HepG2 (cell line): ENCODE data around the gene CNEP1R1. TPM values are rescaled to one million over a fixed set of nuclear protein-coding genes. Genes with fewer than 3 reads are reported as not detected.

ENCODE experiments used
- AHR ChIP-seq: IDR thresholded peaks from 2 replicates; pipeline ENCODE4 v1.6.1; 2018; ENCODE audit warnings: missing genetic modification reagents, missing compliant biosample characterization
- ARID4A ChIP-seq: sonication (generic); formaldehyde crosslinking; IDR thresholded peaks from 2 replicates; pipeline ENCODE4 v1.5.0; 2020; ENCODE audit warnings: mild to moderate bottlenecking, missing genetic modification reagents, borderline replicate concordance
- ARNT ChIP-seq: fragments of 450-650 bp; IDR thresholded peaks from 2 replicates; pipeline ENCODE4 v1.6.1; 2017
- JUNB ChIP-seq: sonication (generic); formaldehyde crosslinking; IDR thresholded peaks from 2 replicates; pipeline ENCODE4 v1.8.0; 2022; ENCODE audit warnings: missing genetic modification reagents, mild to moderate bottlenecking, borderline replicate concordance
- NBN ChIP-seq: fragments of 450-650 bp; conservative IDR thresholded peaks from 2 replicates; pipeline ENCODE4 v1.6.1; 2017
- PHF21A ChIP-seq: sonication (generic); formaldehyde crosslinking; IDR thresholded peaks from 2 replicates; pipeline ENCODE4 v1.5.0; 2020; ENCODE audit warnings: mild to moderate bottlenecking, missing genetic modification reagents
- THAP9 ChIP-seq: sonication (generic); formaldehyde crosslinking; IDR thresholded peaks from 2 replicates; pipeline ENCODE4; 2020; ENCODE audit warnings: missing genetic modification reagents, mild to moderate bottlenecking, borderline replicate concordance
- ZBTB20 ChIP-seq: sonication (generic); formaldehyde crosslinking; IDR thresholded peaks from 2 replicates; pipeline ENCODE4 v1.8.1; 2023; ENCODE audit warnings: missing genetic modification reagents, low read depth, mild to moderate bottlenecking, borderline replicate concordance
- ZGPAT ChIP-seq: IDR thresholded peaks from 2 replicates; pipeline ENCODE4 v1.6.1; 2016; ENCODE audit warnings: mild to moderate bottlenecking
- ZNF24 ChIP-seq: fragments of 450-650 bp; IDR thresholded peaks from 2 replicates; pipeline ENCODE4 v1.6.1; 2017; ENCODE audit warnings: antibody characterized with exemption, mild to moderate bottlenecking
- ZNF33B ChIP-seq: sonication (generic); formaldehyde crosslinking; IDR thresholded peaks from 2 replicates; pipeline ENCODE4 v1.5.1; 2020; ENCODE audit warnings: mild to moderate bottlenecking, missing genetic modification reagents
- ZNF580 ChIP-seq: IDR thresholded peaks from 2 replicates; pipeline ENCODE4 v1.6.1; 2016; ENCODE audit warnings: low read depth, borderline replicate concordance
- polyA plus RNA-seq, 8 experiments: library from polyadenylated mRNA; depleted of rRNA in 3 of 8; stranded (reverse) in 7 of 8; unstranded in 1 of 8; fragments of >200 nt; fragmentation: Illumina TruSeq in 4 of 8; extraction: Trizol in 4 of 8; gene quantifications; 2 replicates each; pipeline versions ENCODE4 v1.2.1 to v1.2.3, GENCODE V29; 2011 to 2016; ENCODE audit warnings: low read depth in 4 of 8, missing spikeins in 1 of 8, mixed read lengths in 1 of 8; ENCODE audit not compliant: insufficient read depth in 1 of 8
- total RNA-seq, 5 experiments: library from RNA; depleted of rRNA; stranded (reverse); fragments of >200 nt; fragmentation: Illumina TruSeq; extraction: Trizol; gene quantifications; 2 replicates each; pipeline ENCODE4 v1.2.3, GENCODE V29; 2016; ENCODE audit warnings: low read depth in 1 of 5

Gene CNEP1R1
- total and polyA plus RNA-seq, 2 of the 13 experiments (the other 11 are each of a cell fraction or from before 2014, with no cell fraction given) = 23.6 to 26.8 TPM

GRCh38 chr16:50067290-50067853 lies 42.3 kb downstream of the CNEP1R1 start (continued):
- no peak for TF ChIP-seq THAP9 (CRISPR knock-in tag)
- TF ChIP-seq PHF21A (CRISPR knock-in tag) = no peak
- TF ChIP-seq ZBTB20 (CRISPR knock-in tag) = no peak
- TF ChIP-seq JUNB = no peak
- TF ChIP-seq ARID4A (CRISPR knock-in tag) = no peak
- TF ChIP-seq NBN = no peak
- TF ChIP-seq ZNF33B (CRISPR knock-in tag) = 0 out of 2 replicates have a peak, but pooled peaks have one; percentile 32
- no peak for TF ChIP-seq ZNF580 (CRISPR knock-in tag)
- no peak for TF ChIP-seq ZNF24
- no peak for TF ChIP-seq ARNT
- TF ChIP-seq AHR (CRISPR knock-in tag) = no peak
- no peak for TF ChIP-seq ZGPAT (CRISPR knock-in tag)
